Adrenal gland (tissue), 12 donors: Measurements from ENCODE around the gene PRKACA. TPM values are rescaled to one million over a fixed set of nuclear protein-coding genes. Genes with fewer than 3 reads are reported as not detected.
A peak's percentile ranks its signal among the peaks of the same experiment; 100 is the strongest.

Experiments used
- DNase-seq, 7 donors: peaks; one replicate each; pipeline ENCODE4 v3.0.0-alpha.2; 2019 to 2020
- H3K27ac ChIP-seq, 5 donors: fragments of 200-600 bp; sonication (generic) in 4 of 5; 1 replicate in 3 of 5; 2 replicates in 2 of 5; pipeline versions ENCODE4 v1.5.1 to v1.8.0; 2016 to 2020; ENCODE audit warnings: mild to moderate bottlenecking in 1 of 5
- H3K27me3 ChIP-seq: fragments of 200-600 bp; 2 replicates; pipeline ENCODE4 v1.8.0; 2021
- H3K36me3 ChIP-seq, 2 donors: fragments of 200-600 bp; replicated peaks in 1 of 2; 1 replicate in 1 of 2; 2 replicates in 1 of 2; pipeline versions ENCODE4 v1.5.1 to v1.8.0; 2018 to 2022
- H3K4me1 ChIP-seq, 2 donors: fragments of 200-600 bp; replicated peaks in 1 of 2; 1 replicate in 1 of 2; 2 replicates in 1 of 2; pipeline versions ENCODE4 v1.5.1 to v1.8.0; 2018 to 2021
- H3K4me3 ChIP-seq, 4 donors: fragments of 200-600 bp; sonication (generic) in 3 of 4; one replicate each; pipeline ENCODE4 v1.5.1; 2016 to 2018
- H3K9me3 ChIP-seq, 3 donors: fragments of 200-600 bp; sonication (generic) in 1 of 3; replicated peaks in 1 of 3; 1 replicate in 2 of 3; 2 replicates in 1 of 3; pipeline versions ENCODE4 v1.5.1 to v1.8.0; 2016 to 2021
- POLR2A ChIP-seq, 2 donors: fragments of 450-650 bp; IDR thresholded peaks; one replicate each; pipeline ENCODE4 v1.6.1; 2017; ENCODE audit warnings: antibody characterized with exemption in 2 of 2, mild to moderate bottlenecking in 2 of 2, moderate library complexity in 1 of 2
- WGBS, 4 donors: extraction: QIAGEN DNeasy Blood & Tissue Kit in 2 of 4; methylation state at CpG; one replicate each; pipeline versions ENCODE4 v1.1.5 to v1.1.7; 2013 to 2017; 5-methylcytosine and 5-hydroxymethylcytosine counted together
- intact Hi-C, 2 donors: fragments of 100-400 bp; cut with DNase I; formaldehyde crosslinking; loops; one replicate each; pipeline versions ENCODE4 v1.14.1 to v1.15.0; 2022 to 2023
- polyA plus RNA-seq, 3 donors: library from polyadenylated mRNA; stranded (reverse); fragments of 200-250 nt in 2 of 3; fragments of 350-450 nt in 1 of 3; fragmentation: Illumina TruSeq in 1 of 3; extraction: RNeasy Lipid Tissue Mini Kit (QIAGEN cat#74804) in 1 of 3; gene quantifications; one replicate each; pipeline ENCODE4 v1.2.3, GENCODE V29; 2013 to 2014
- total RNA-seq, 9 donors: library from RNA; depleted of rRNA in 4 of 9; stranded (reverse); fragments of >200 nt in 4 of 9; fragments of 120-200 nt in 1 of 9; fragmentation: NEBNext Ultra II Directional in 1 of 9; extraction: Animal tissue kit (Norgen Biotek cat#: 25700) in 1 of 9; gene quantifications; one replicate each; pipeline versions ENCODE4 v1.1.0 to v1.2.4, GENCODE V29; 2013 to 2023
- TF ChIP-seq, protein P1 (sequence below), 6 experiments: fragments of 450-650 bp in 4 of 6; fragments of 200-600 bp in 2 of 6; sonication (generic) in 1 of 6; IDR thresholded peaks; 1 replicate in 5 of 6; 2 replicates in 1 of 6; pipeline versions ENCODE4 v1.5.1 to v1.8.0; 2016 to 2021; ENCODE audit warnings: antibody characterized with exemption in 6 of 6, mild to moderate bottlenecking in 2 of 6, moderate library complexity in 1 of 6
- donor health status: healthy with polysubstance abuse.
- donor health status: Bipolar disorder and iron deficiency.
- donor health status: DM: yes; HTN: yes; CAD: no.
- donor health status: DM: no; HTN: no; CAD: no.
- donor health status: DM: no; HTN: no; CAD: no.
- donor health status: DM: yes; HTN: yes; CAD: no.

Gene PRKACA
- total and polyA plus RNA-seq, 12 donors = 74.1 to 457 (median 150) TPM

- Histone ChIP-seq H3K4me1 (peaks cover 20 to 33% of the 10 kb centered on the region in 2 donors), H3K27me3 (no peaks in the 10 kb centered on the region), H3K36me3 (no peaks in the 10 kb centered on the region), H3K9me3 (no peaks in the 10 kb centered on the region), H3K27ac (peak overlapping the region; percentile 60 to 90 (median 79)), H3K4me3 (peak overlapping the region; percentile 18 to 71 (median 50))
- TF ChIP-seq POLR2A (IDR thresholded peaks at IDR 0.05) = no peak
- TF ChIP-seq, protein P1, sequence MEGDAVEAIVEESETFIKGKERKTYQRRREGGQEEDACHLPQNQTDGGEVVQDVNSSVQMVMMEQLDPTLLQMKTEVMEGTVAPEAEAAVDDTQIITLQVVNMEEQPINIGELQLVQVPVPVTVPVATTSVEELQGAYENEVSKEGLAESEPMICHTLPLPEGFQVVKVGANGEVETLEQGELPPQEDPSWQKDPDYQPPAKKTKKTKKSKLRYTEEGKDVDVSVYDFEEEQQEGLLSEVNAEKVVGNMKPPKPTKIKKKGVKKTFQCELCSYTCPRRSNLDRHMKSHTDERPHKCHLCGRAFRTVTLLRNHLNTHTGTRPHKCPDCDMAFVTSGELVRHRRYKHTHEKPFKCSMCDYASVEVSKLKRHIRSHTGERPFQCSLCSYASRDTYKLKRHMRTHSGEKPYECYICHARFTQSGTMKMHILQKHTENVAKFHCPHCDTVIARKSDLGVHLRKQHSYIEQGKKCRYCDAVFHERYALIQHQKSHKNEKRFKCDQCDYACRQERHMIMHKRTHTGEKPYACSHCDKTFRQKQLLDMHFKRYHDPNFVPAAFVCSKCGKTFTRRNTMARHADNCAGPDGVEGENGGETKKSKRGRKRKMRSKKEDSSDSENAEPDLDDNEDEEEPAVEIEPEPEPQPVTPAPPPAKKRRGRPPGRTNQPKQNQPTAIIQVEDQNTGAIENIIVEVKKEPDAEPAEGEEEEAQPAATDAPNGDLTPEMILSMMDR (IDR thresholded peaks at IDR 0.05) = no peak
- 2 to 7% (median 6%) methylated on average over 10 to 44 of the region's 44 CpGs for WGBS, 4 donors
- intact Hi-C loops = loop anchor here in 1 of 2 donors (5.0 kb wide), 1 partner anchor 192 kb away; no protein-coding TSS in a partner anchor
- peak in 2 of 7 donors; percentile 43 to 55 for DNase-seq
Observed at GRCh38 chr19:14073925-14074838, 43.4 kb downstream of the PRKACA start.

DNA sequence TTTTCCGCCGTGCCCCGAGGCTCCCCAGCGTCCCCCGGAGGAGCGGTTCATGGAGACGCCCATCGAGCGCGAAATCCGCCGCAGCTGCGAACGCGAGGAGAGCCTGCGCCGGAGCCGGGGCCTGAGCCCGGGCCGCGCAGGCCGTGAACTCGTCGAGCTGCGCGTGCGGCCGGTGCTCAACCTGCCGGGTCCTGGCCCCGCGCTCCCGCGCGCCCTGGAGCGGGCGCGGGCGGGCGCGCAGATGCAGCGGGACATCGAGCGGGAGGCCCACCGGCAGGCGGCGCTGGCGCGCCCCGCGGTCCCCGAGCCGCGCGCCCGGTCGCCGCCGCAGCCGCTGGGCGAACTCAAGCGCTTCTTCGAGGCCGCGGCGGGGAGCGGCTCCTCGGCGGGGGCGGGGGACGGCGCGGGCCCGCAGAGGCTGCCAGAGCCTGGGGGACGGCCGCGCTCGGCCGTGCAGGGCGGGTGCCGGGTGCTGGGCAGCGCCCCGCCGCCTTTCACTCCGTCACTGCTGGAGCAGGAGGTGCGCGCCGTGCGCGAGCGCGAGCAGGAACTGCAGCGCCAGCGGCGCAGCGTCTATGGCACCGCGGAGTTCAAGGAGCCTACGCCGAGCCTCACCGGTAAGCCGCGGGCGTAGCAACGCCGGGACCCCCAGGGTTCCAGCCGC lies 44.2 kb downstream of the PRKACA start:
- Histone ChIP-seq H3K9me3 (no peaks in the 10 kb centered on the region), H3K27ac (peak overlapping the region; percentile 60 to 90 (median 79)), H3K27me3 (no peaks in the 10 kb centered on the region), H3K36me3 (no peaks in the 10 kb centered on the region), H3K4me1 (peaks cover 20 to 33% of the 10 kb centered on the region in 2 donors), H3K4me3 (peak overlapping the region; percentile 32 to 71 (median 50))
- WGBS, 4 donors = 0 to 1% (median 0%) methylated on average over 1 to 106 of the region's 106 CpGs
- TF ChIP-seq POLR2A (IDR thresholded peaks at IDR 0.05) = peak; percentile 56 to 78
- TF ChIP-seq, protein P1 (IDR thresholded peaks at IDR 0.05) = peak in 3 of 6 experiments; percentile 48 to 91 (median 85)
- DNase-seq = peak; percentile 74 to 83 (median 79)
- intact Hi-C loops = loop anchor here in 1 of 2 donors (5.0 kb wide), 1 partner anchor 191 kb away; no protein-coding TSS in a partner anchor

GRCh38 chr19:14072535-14073260 lies 44.9 kb downstream of the PRKACA start, which contains the start of gene MISP3:
Gene MISP3 (plus strand): TSS chr19:14072786. CDS start chr19:14073310, 524 bp downstream.
- Histone ChIP-seq H3K4me1 (peaks cover 20 to 33% of the 10 kb centered on the region in 2 donors), H3K9me3 (no peaks in the 10 kb centered on the region), H3K27me3 (no peaks in the 10 kb centered on the region), H3K4me3 (peak within 1 kb of the TSS; percentile 32 to 71 (median 50)), H3K27ac (peak within 1 kb of the TSS; percentile 60 to 90 (median 79)), H3K36me3 (no peaks in the 10 kb centered on the region)
- intact Hi-C loops = loop anchor here in 1 of 2 donors (5.0 kb wide), 1 partner anchor 190 kb away; no protein-coding TSS in a partner anchor
- TF ChIP-seq, protein P1 (IDR thresholded peaks at IDR 0.05) = no peak
- TF ChIP-seq POLR2A (IDR thresholded peaks at IDR 0.05) = no peak
- peak in 4 of 7 donors; percentile 51 to 61 (median 54) for DNase-seq
- 0 to 1% (median 1%) methylated on average over 8 to 51 of the region's 51 CpGs; no CpG with 5 or more reads in 1 of the 4 donors for WGBS, 4 donors
